Mucosa of gallbladder (tissue), 1 donor: Measurements from ENCODE around the gene MAML2. TPM values are rescaled to one million over a fixed set of nuclear protein-coding genes. Genes with fewer than 3 reads are reported as not detected.

Experiments used
- DNase-seq: peaks from one replicate; pipeline ENCODE4 v3.0.0-alpha.2; 2020; ENCODE audit warnings: low spot score
- total RNA-seq: library from RNA; stranded (reverse); gene quantifications from one replicate; pipeline ENCODE4 v1.2.1, GENCODE V29; 2021
- donor health status: DM: no; HTN: no; CAD: no.

MAML2 gene
- total RNA-seq, 1 donor from 2014 or later: 14.3 TPM

DNA sequence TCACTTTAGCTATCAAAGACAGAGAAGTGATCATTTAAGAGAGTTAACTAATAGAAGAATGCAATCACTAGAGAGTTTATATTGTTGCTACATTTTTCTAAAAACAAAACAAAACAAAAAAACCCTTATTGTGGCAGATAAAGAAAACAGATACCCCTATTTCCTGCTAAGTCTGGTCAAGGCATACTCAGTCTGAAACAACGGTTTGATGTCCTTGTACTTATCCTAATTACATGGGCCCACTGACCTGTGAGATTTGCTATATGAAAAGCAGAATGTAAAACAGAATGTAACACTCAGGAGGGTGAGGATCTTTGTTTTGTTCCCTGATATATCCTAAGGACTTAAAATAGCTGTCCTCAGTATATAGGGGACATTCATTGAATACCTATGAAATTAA, 24.6 kb downstream of the MAML2 start:
- no peak for DNase-seq

DNA sequence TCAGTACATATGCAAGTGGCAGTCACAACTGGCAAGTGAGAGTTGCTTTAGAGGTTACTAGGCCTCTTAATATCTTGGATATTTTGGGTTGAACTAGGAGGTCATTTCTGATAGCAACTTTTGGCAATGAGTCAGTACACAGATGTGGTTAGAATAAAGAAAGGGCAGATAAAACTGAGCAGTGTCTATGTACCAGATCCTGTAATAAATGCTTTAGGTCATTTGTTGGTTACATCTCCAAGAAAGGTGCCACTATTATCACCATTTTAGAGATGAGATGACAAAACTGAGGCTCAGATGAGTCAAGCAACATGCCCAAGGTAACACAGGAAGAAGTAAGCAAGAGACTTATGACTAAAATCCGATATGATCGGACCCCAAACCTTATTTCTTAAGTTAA, 25.0 kb downstream of the MAML2 start:
- DNase-seq: no peak

DNA sequence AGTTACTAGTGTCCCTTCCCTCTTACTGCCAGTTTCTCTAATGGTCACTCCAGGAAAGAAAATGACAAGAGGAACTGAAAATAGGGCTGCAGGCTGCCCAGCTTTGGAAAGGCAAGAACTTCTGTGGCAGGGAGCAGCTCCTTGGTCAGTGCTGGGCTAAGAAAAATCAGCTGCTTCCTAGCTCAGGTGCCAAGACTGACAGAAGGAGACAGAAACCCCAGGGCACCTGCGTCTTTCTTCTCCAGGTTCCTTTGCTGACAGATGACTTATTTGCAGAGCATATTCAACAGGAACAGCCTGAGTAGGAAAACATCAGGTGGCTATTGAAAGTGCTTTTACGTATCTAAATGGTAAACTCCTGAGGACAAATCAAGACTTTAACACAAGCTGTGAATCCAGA, 25.4 kb downstream of the MAML2 start:
- no peak for DNase-seq

DNA sequence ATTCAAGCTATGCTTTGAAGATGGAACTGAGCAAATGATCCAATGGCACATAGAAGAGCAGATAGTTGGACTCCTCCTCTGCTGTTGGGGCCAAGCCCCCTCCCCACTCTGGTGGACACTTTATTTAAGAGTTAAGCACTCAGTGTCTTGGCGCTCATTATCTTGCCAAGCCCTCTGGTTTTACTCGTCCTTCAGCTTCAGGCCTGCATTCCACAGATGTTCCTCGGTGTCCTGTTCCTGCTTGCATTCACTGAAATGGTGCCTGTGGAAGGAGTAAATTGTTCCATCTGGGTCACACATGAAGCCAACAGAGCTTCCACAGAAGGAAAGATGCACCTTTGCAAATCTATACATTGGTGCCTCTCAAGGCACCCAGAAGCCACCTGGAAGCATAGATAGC, 26.1 kb downstream of the MAML2 start:
- no peak for DNase-seq

DNA sequence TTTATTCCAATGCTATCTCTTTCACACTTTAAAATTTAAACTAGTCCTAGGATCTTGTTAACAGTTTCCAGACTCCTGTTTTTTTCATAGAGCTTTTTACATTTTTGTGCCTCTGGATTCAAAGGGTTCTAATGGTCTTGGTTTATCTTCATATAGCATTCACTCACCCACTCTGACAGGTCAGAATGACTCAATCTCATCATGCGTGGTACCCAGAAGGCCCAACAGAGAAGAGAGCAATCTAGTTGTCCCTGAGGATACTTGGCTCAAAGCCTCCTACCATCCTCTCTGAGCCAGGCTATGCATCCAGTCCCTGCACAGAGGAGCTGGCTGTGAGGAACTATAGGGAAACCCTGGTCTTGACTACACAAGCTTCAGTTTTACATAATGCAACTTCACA, 27.5 kb downstream of the MAML2 start:
- DNase-seq: no peak

DNA sequence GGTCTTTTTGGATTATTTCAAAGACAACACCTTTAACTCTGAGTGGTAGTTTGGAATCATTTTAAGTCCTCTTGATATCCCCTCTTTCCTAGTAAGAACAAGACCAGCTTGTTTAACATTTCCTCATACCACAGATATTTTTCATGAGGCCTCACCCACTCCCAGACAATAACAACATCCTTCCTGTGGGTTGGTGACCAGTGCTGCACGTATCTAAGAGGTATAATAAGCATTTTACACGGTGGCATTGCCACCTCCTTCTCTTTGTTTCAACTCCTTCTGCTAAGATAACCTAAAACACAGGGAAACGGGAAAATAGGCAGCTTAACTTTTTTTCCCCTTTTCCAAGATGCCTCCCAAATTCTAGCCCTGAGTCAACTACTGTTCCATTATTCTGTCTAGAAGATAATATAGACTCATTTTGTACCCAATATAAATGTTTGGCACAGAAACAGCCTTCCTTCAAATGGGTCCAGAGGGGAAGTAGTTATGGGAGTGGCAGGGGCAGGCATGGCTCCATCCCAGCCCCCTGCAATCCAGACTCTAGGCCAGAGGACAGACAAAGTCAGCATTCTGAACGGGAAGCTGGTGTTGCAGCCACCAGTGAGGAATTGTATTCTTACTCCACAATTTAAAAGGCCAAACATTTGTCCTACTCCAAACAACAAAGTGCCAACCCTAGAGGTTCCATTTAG, 28.5 kb downstream of the MAML2 start:
- peak; percentile 43 for DNase-seq

DNA sequence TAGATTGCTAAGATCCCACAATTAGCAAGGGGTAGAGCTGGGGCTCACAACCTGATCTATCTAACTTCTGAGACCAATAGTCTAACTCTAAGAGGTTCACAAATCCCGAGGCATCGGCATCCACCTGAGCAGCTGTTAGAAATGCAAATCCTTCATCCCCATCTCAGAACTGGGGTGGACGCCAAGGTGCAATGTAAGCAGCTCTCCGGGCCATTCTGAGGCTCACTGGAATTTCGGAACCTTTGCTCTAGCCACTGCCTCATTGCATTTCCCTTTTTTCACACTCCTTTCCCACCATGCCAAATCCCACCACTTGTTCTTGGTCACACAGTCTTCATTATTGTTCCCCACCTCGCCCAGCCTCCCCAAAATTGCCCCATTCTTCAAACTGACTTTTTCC, 29.8 kb downstream of the MAML2 start:
- DNase-seq: no peak

DNA sequence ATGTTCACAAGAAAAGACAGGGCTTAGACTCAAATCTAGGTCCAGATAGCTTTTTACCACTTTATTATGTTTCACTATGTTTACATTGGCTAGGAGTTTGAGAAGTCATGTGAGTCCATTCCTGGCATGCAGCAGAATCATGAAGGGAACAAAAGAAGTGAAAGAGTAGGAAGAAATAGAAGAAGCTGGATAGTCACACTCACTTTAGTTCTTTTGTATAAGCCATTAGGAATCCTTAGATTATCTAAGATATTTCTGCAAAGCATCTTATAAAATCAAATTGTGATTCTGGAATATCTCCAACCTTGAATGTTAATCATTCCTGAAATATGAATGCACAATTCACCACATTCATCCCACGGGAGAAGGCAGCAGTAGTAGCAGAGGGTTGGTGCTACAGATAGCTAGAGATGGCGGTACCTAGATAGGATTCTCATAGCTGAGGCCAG, 31.9 kb downstream of the MAML2 start:
- DNase-seq: no peak

DNA sequence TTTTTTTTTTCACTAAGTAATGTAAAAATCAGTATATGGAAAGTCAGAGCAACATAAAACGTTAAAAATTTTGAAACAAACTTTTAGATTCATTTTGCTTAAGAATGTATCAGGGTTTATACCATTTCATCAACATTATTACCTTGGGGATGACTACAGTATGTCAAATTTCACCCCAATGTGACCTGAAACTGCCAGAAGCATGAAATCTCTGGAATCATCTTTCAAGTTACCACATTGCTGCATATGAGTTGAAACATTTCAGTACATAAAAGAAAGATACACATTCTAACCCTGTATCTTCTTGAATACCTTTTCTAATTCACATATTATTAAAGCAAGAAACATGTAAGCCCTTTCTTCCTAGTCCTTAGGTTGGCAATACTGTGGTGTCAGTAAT, 32.8 kb downstream of the MAML2 start:
- no peak for DNase-seq

DNA sequence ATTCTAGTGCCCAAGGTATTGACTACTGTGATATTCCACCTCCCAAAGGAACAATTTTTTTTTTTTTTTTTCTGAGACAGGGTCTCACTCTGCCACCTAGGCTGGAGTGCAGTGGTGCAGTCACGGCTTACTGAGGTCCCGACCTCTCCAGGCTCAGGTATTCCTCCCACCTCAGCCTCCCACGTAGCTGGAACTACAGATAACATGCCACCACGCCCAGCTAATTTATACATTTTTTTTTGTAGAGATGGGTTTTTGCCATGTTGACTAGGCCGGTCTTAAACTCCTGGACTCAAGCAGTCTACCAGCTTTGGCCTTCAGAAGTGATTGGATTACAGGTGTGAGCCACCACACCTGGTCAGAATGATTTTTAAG, 33.4 kb downstream of the MAML2 start:
- no peak for DNase-seq

DNA sequence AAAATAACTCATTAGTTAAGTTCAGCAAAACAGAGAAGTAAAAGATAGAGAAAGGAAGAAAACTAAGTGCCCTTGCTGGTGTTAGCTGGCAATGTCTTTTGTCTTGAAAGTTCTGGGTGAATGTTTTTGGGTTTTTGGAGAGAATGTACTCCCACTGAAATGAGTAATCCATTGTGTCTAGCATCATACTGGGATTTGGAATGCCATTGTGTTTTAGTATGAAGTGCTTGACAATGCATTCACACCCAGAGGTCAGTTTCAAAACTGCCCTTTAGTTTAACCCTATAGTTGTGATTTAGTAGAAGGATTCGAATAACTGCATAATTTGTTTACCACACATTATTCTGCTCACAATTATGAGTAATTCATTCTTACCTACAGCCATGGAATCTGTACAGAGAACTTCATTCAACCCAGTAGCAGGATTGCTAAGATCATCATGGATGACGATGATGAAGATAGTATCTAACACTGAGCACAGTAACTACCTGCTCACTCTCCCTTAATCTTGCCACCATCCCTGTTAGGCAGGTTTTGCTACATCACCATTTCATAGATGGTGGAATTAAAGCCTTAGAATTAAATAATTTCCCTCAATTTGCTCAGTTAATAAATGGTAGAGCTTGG, 33.9 kb downstream of the MAML2 start:
- no peak for DNase-seq

DNA sequence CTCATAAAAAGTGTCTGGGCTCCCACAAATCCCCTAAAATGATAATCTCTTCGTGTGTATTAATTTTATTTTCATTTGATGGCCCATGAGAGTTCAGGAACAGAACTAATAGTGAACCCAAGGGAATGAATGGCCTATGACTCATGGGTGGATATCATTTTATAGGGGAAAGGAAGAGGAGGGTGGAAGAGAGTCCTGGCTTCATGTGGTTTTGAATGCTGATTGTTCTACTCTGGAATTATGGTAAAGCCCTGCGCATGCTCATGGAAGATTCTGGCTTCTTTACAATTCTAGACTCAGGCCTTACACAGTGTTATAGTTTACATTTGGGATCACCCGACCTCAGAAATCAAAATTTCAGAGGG, 35.2 kb downstream of the MAML2 start:
- DNase-seq: no peak

DNA sequence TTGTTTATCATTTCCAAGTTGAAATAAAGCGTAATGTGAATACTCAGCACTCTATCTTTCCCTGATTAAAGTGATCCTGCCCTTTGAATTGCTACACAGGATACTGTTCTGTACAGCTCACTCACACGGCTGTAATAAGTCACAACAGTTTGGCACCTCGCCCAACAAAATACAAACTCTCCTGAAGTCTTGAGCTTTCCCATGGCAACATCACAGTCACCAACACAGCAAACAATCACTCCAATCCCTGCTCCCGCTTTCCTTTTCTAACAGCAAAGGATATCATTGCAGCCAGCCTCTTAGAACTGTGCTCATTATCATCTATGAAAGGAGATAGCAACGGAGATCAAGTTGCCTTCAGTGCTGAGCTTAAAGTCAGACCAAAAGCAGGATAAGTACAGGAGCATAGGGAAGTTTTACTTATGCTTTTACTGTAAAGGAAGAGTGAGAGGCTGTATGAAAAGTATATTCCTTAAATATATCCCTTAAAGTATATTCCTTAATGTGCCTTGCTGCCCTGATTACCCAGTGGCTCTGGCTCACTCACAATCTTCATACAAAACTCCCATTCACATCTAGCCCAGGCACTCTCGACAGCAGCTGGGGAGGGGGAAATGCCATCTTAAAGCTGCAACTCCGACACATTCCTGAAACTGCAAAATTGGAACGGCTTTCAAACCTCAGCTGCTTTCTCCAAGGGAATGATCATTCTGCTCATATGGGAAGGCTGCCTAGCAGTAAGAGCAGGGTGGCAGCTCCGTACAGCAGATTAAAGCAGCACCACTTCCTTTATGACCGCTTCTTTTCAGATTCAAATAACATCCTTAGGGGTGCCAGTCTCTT, 35.8 kb downstream of the MAML2 start:
- DNase-seq: peak; percentile 91

DNA sequence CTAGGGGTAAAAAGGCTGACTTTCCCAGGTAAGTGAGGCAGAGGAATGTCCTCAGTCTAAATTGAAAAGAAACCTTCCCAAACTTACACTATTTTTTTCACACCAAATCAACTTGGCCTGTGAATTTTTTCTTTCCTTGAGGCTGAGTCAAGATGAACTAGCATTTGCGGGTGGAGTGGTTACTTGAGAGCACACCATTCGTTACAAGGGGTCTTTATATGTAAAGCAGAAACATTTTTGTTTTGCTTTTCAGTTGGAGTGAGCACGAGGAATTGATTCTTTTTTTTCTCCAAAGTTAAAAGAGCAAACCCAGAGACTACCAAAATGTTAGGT, 36.4 kb downstream of the MAML2 start:
- DNase-seq: no peak

DNA sequence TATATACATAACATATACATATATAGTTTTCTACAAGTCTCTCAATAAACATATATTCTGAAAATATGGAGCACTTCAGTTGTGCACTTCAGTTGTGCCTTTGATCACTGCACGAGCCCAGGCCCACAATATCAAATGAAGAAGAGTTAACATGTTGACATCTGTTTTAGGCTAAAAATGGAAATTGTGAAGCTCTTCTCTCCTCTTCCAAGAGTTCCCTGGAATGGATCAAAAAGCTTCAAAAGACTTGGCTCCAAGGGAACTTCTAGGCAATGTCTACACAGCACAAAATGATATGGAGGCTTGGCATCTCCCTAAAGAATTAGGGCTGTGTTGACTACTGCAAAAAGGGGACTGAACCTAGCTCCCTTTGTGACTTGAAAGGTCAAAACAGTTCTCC, 36.9 kb downstream of the MAML2 start:
- DNase-seq: no peak

DNA sequence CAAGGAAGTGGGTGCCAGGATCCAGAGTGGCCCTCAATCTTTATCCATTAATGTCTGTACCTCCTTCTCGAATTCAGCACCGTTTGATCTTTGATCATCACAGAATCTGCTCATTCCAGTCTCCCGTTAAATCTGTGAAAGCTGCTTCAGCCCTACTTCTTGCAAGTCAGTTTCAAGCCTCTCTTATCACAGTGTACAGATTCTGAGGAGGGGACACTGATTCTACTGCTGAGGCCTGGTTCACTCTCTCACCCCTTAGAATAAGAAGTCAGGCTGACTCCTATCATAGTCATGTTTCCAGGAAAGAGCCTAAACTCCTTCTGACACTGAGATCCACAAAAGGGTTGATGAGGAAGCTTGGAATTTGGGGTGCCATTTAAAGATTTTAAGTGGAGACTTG, 39.0 kb downstream of the MAML2 start:
- DNase-seq: no peak

DNA sequence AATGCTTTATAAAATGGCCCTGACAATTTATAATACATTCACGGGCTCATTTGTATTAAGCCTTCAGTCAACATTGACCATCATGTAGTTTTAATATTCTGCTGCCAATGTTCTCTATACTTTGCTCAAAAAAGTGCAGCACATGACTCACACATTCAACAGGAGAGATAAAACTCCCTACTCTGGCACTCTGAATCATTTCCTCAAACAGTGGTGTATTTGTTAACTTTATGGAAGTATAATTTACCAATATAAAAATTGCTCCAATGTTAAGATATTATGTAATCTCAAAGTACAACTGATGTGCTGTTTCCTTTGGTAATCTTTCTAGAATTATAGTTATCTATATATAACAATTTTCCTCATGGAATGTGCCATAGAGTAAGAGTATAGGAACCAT, 39.9 kb downstream of the MAML2 start:
- DNase-seq: no peak

DNA sequence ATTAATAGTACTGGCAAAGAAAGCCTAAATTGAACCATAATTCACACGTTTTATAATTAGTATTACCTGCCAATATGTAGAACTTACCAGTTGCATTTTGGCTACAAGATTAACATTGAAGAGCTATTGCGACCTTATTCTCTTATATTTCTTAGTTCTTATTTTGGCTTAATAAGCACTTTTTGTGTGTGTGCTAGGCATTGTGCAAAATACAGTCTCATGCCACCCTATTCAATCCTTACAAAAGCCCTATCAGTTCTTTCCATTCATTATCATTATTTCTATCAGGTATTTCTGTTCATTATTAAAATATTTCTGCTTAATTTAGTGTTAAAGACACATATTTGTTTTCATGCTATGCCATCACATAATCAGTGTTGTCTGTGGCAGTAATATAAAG, 41.2 kb downstream of the MAML2 start:
- DNase-seq: no peak

DNA sequence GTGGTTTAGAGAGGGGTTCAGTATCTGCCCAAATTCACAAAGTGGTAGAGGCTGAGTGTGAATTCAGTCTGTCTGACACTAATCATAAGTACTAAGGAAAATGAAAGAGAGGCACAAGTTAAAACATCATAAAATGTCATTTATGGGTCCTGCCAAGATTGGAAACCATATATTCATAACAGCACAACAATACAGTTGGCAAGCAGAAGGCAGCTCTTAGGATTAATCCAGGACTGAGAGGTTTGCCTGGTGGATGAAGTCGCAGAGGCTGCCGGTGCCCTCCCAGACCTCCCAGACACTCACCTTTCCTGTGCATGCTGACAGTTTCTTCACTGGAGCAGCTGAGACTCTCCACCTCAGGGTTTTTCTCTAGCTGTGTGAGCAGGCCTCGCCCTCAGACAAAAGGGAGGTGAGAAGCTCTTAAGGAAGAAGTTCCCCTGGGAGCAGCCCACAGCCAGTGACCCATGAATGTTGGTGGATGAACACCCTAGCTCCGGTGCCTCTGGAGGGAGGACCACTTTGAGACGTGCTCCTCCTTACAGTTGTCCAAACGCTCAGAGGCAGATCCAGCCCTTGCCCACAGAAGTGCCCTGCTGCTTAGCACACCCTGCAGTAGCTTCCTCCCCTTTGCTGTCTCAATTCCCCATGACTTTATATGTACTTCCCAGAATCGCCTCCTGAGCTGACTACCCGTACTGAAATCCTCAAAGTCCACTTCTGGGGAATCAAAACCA, 43.7 kb downstream of the MAML2 start:
- DNase-seq: no peak

DNA sequence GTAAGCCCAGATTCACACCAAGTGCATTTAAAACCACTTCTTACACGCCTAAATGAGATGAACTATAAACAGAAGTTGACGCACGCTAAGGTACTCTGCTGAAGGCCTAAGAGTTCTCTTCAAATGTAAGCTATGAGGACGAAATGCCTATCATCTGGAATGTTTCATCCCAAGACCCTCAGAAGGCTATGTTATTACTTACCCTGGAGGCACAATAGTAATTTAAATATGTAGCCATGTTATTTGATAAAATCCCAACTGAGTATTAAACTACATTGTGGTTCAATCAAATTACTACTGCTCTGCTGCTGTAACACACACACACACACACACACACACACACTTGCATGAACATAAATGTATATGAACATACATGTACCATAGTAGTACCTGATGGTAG, 47.6 kb downstream of the MAML2 start:
- DNase-seq: no peak

DNA sequence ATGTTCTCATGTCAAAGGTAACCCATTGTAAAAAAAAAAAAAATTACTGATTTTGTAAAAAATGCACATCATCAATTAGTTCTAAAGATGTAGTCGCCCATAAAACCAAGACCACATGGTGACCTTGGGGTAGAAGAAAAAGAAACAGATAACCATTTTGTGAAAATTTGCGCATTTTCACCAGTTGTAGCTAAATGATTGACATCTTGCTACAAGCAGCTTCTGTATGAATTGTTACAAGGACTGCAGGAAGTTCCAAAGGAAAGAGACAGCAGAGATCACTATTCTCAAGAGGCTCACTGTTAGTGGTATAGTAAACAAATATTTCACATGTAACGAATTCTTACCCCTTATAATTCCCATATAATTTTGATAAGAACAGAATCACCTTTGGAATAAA, 48.7 kb downstream of the MAML2 start:
- DNase-seq: no peak

DNA sequence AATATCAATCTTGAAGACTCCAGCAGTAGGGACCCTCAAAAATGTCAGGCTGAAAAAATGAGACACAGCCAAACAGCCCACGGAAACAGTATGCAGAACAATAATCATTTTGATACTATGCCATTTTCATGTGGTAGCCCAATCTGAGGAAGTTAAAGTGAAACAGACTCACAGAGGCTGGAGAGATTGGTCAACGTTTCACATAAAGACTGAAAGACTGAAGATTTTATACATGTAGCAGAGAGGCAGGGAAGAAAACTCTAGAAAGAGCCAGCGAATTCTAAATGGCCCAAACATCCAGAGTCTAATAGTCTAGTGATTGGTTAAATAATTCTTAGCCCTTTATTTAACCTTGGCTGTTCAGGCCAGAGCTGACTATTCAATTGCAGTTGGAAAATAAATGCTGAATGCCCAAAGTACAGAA, 49.4 kb downstream of the MAML2 start:
- DNase-seq: no peak

DNA sequence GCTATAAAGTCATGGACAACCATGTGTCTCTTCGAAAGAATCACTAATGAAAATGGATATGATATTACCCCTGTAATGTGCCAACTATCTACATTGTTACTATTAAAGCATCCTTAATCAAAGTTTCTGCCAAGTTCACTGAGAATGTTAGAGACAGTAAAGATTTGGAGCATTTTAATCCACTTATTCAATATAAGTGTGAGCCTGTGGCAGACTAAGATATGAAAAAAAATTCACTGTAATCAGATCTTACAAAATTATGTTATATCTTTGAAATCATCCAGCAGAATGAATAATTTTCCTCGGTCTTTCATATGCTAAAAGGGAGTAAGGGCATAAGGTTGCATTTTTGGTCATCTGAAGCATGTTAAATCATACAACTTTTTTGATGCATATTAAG, 49.9 kb downstream of the MAML2 start:
- DNase-seq: no peak
